Inferior parietal cortex (tissue), 1 donor: Measurements from ENCODE around the gene SULT2B1.

ENCODE experiments used
- DNase-seq: peaks from one replicate; pipeline ENCODE4 v3.0.0-alpha.2; 2016; ENCODE audit errors: extremely low spot score

SULT2B1 gene

DNA sequence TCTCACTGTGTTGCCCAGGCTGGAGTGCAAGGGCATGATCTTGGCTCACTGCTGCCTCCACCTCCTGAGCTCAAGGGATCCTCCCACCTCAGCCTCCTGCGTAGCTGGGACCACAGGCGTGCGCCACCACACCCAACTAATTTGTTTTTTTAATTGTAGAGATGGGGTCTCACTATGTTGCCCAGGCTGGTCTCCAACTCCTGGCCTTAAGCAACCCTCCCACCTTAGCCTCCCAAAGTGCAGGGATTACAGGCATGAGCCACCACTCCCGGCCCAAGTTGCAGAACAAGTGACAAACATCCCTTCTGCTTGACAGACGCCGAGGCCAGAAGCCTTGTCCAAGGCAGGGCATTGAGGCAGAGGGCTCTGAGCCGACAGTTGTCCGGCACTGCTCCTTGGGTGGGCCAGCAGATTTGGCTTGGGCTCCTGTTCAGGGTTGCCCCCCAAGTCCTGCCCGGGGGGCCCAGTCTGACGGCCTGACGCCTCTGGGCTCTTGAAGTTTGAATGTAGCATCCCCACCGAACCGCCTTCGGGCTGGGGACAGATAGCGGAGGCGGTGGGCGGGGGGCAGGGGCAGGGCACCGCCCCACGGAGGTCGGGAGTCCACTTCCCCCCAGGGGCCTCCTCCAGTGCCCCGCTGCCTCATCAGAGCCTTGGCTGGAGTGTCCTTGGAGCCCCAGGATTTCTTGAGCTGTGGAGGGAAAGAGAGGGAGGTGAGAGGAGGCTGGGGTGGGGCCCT lies 48.9 kb downstream of the SULT2B1 start:
- DNase-seq = no peak

GRCh38 chr19:48603001-48603400 lies 51.0 kb downstream of the SULT2B1 start:
- no peak for DNase-seq

GRCh38 chr19:48603449-48603848 lies 51.5 kb downstream of the SULT2B1 start:
- no peak for DNase-seq

GRCh38 chr19:48603850-48604249 lies 51.9 kb downstream of the SULT2B1 start:
- DNase-seq = no peak

DNA sequence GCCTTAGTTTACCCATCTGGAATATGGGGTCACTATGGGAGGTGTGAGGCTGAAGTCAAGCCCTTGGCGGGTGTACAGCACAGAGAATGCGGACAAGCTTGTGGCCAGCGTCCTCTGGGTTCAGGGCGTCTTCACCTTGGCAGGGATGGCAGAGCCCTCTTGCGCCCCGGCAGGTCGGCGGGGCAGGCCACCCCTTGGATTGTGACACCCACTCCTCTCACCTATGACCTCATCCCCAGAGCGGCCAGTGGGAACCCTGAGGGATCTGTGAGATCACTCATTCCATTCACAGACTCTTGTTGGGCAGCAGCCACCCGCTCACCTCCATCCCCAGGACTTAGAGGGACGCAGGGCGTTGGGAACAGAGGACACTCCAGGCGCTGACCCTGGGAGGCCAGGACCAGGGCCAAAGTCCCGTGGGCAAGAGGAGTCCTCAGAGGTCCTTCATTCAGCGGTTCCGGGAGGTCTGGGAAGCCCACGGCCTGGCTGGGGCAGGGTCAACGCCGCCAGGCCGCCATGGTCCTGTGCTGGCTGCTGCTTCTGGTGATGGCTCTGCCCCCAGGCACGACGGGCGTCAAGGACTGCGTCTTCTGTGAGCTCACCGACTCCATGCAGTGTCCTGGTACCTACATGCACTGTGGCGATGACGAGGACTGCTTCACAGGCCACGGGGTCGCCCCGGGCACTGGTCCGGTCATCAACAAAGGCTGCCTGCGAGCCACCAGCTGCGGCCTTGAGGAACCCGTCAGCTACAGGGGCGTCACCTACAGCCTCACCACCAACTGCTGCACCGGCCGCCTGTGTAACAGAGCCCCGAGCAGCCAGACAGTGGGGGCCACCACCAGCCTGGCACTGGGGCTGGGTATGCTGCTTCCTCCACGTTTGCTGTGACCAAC lies 54.7 kb downstream of the SULT2B1 start, which contains the start of gene SPACA4:
TSS of gene SPACA4 (plus strand) at position 280 of the 896 bp plus-strand sequence. CDS start at position 517, 237 bp downstream.
- DNase-seq = no peak

DNA sequence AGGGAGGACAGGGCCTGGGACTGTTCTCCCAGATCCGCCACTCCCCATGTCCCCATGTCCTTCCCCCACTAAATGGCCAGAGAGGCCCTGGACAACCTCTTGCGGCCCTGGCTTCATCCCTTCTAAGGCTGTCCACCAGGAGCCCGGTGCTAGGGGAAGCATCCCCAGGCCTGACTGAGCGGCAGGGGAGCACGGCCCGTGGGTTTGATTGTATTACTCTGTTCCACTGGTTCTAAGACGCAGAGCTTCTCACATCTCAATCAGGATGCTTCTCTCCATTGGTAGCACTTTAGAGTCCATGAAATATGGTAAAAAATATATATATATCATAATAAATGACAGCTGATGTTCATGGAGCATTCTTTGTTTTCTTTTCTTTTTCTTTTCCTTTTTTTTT lies 55.4 kb downstream of the SULT2B1 start:
- no peak for DNase-seq

GRCh38 chr19:48608798-48609263 lies 56.9 kb downstream of the SULT2B1 start:
- DNase-seq = no peak

DNA sequence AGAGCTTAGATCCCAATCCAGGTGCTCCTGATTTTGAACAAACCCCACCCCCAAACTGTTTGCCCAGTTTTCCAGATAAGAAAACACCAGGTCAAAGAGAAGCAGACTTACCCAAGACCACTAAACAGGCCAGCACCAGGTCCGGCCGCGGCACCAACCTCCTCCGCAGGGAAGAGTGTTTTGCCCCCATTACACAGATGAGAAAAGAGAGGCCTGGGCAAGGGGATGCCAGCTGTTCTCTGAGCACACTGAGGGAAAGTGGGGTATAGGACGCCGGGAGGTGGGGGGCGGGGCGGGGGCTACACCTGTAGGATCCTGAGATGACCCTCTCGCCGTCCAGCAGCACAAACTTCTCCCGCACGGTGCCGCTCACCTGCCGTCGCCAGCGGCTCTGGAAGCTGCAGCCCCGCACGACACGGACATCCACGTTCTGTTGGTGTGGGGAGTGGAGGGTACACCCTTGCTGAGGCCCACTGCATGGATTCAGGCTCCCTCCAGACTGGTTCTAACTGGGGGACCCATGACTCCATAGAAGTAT lies 57.7 kb downstream of the SULT2B1 start:
- no peak for DNase-seq

DNA sequence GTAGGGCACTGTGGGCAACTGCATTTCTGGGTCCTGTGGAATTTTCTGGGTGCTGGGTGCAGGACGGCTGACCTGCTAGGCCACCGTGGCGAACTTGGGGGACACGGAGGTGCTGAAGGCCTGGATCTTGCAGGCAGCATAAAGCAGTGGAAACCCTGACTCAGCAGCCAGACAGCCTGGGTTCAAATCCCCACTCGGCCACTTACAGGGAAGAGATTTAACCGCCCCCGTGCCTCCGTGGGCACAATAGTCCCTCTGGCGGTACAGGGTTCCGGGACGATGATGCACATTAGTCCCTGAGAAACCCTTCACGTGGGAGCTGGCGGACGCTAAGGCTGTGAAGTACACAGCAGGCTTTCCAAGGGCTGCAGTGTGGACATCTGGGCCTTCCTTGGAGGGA lies 59.9 kb downstream of the SULT2B1 start:
- no peak for DNase-seq

- no peak for DNase-seq
These were observed 61.3 kb downstream of the SULT2B1 start for GRCh38 chr19:48613024-48613851.

- no peak for DNase-seq
These were observed 62.0 kb downstream of the SULT2B1 start for GRCh38 chr19:48613852-48614435.

DNA sequence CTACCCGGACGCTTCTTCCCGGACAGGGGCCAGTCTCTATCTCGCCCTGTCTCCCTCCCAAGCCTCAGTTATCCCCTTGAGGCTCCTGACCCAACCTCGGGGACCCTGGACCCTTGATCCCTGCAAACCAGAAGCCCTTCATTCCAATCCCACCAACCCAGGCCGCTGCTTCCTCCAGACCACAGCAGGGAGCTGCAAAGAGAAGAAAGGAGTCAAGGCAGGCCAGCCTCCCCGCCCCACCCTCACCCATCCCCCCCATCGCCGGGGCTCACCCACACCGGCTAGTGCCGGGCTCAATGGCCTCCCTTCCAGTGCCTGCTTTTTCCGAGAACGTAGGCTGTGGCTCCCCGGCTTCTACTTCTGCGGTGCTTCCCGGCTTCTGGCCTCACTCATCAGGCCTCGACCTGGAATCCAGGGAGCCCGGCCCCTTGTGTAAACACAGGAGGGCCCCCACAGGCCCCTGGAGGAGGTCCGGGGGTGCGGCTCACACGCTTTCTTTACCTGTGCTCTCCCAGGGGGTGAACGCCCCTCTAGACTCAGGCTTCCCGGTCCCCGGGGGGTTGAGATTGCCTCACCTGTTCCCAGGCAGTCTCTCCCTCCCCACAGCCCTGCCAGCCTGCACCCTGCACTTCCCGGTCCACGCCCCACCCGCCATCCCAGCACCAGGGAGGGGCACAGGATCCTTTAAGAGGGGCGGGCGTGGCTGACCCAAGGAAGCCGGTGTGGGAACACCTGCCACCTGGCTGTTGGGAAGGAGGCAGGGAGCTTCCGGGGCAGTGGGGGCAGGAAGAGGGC lies 62.7 kb downstream of the SULT2B1 start, which contains the start of gene FAM83E:
TSS of gene FAM83E (minus strand) at position 641 of the 795 bp plus-strand sequence. CDS start 1,704 bp downstream, outside the sequence.
- DNase-seq = no peak

DNA sequence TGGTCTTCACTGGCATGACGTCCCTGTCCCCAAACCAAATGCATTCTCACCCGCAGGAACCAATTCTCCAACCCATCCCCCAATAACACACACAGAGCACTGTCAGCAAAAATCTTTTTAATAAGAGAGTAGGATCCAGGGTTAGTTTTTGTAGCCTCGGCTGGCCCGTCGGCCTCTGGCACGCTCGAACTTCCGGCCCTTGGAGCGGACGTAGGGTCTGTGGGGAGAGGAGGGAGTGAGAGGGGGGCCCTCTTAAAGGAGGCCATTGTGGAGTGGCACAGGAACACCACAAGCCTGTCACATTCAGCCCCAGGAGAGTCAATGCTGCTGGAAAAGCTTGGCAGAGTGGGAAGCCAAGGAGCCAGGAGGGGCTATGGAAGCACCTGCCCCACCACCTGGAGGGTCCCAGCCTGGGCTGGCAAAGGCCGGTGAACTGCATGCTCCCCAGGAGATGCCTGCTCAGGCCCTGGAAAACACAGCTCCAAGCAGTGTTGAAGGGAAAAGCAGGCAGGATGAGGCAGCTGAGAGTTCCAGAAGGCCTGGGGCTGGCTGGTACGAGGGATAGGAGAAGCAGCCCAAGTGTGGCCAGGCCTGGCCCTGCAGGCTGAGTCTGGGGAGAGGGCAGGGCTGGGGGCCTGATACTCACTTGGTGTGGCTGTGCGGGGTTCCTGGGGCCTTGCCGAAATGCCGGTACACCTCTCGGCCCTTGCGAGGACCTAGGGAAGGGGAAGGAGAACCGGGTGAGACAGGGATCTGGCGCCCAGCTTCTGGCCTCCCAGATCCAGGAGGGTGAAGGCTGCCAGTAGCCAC lies 63.5 kb downstream of the SULT2B1 start:
- no peak for DNase-seq

GRCh38 chr19:48616041-48616436 lies 64.1 kb downstream of the SULT2B1 start:
- no peak for DNase-seq

GRCh38 chr19:48616491-48617056 lies 64.6 kb downstream of the SULT2B1 start:
- DNase-seq = no peak

DNA sequence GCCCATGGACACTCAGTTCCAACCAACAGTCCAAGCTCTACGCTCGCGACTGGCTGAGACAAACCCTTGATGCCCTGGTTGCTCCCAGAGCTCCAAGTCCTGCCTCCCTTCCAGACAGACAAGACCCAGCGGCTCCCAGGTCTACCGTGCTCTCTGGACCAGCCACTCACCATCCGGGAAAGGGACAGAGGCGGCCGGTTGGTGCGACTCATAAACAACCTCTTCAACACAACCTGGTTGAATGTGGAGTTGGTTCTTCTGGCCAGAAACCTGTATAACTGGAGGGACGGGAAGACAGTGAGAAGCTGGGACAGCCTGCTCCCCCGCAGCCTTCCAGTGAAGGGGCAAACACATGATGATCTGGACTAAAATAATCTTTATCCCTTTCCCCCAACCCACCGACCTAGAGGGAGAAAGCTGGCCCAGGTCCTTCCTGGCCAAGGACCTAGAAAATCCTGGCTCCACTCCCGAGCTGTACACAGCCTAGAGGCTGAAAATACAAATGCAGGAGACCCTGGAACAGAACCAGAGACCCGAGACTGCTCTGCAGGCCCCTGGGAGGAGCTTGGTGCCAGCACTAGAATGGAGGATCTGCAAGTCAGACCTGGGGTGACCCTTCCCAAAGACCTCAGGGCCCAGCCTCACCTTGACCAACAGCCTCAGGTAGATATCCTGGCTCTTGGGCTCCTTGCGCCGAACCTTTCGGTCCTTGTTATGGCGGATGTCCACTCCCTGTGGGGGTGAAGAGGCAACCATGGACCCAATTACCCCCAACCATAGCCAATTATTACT lies 65.4 kb downstream of the SULT2B1 start:
- DNase-seq = no peak

GRCh38 chr19:48618278-48618915 lies 66.4 kb downstream of the SULT2B1 start:
- DNase-seq = no peak
